ENCODE measurements around the gene ST3GAL3.

Gene ST3GAL3

DNA sequence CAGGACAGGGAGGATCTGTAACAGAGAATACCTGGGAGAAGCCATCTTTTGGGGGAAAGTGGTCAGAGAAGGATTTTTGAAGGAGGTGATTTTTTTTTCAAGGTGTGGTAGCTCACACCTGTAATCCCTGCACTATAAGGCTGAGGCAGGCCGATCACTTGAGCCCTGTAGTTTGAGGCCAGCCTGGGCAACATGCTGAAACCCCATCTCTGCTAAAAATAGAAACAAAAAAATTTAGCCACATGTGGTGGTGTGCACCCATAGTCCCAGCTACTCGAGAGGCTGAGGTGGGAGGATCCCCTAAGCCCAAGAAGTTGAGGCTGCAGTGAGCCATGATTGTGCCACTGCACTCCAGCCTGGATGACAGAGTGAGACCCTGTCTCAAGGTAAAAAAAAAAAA is 158.9 kb downstream of the ST3GAL3 start:
- Mint-ChIP-seq H3K4me1 (no peaks in the 10 kb centered on the region), H3K9me3 (no peaks in the 10 kb centered on the region), H3K4me3 (no peak overlapping the region), H3K36me3 (ENCODE audit: low read depth) (peaks cover 15% of the 10 kb centered on the region), H3K27ac (no peak overlapping the region), H3K27me3 (ENCODE audit: low read depth, poor library complexity) (no peaks in the 10 kb centered on the region)
- no peak for TF ChIP-seq CTCF (IDR thresholded peaks at IDR 0.05)
- DNase-seq, result no peak

DNA sequence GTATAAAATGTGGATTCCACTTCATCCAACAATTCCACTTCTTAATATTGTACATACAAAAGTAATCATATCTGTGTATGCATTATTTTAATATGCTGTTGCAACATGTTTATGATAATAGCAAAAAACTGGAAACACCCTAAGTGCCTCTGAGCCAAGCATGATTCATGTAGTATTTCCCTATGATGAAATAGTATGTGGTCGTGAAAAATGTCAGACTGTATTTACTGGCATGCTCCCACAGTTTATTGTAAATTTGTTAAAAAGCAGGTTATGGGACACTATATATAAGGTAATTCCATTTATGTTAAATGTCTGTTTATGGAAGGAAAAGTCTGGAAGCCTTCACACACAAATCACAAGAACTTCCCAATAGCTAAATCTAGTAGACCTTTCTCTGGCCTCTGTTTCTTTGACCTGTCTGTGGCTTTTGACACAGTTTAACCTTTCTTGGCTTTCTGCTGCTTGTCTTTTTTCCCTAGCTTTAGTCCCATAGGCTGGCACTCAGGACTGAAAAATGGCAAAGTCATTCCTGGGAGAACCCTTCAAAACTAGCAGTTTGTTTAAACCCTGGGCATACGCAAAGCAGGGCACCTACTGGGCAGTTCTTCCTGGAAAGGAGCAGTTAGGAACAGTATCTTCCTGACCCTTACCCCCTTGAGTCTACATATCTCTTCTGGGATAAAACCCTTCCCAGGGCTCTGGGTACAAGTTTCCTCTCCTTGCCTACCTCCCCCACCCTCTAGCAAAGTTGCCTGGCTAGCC is 160.8 kb downstream of the ST3GAL3 start:
- TF ChIP-seq CTCF (IDR thresholded peaks at IDR 0.05), result no peak
- DNase-seq, result no peak
- no peak overlapping the region for H3K27ac Mint-ChIP-seq
- H3K36me3 Mint-ChIP-seq (ENCODE audit: low read depth), result peaks cover 11% of the 10 kb centered on the region
- no peaks in the 10 kb centered on the region for H3K27me3 Mint-ChIP-seq (ENCODE audit: low read depth, poor library complexity)
- no peak overlapping the region for H3K4me3 Mint-ChIP-seq
- H3K9me3 Mint-ChIP-seq, result no peaks in the 10 kb centered on the region
- H3K4me1 Mint-ChIP-seq, result no peaks in the 10 kb centered on the region

DNA sequence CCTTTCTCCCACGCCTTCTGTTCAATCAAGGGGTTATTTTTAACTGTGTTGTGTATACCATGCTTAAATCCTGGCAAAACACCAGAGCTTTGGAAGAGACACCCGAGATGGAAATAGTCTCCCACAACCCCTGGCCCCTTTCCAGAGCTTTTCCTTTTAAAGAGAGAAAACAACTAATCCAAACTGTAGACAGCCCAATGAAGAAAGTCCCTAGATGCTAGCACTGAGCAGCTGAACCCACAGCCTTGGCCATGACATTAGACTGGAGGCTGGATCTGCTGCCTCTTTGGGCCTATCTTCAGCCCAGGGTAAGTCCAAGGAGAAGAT is 161.4 kb downstream of the ST3GAL3 start:
- Mint-ChIP-seq H3K27me3 (ENCODE audit: low read depth, poor library complexity) (no peaks in the 10 kb centered on the region), H3K4me3 (no peak overlapping the region), H3K27ac (no peak overlapping the region), H3K36me3 (ENCODE audit: low read depth) (peaks cover 6% of the 10 kb centered on the region), H3K4me1 (no peaks in the 10 kb centered on the region), H3K9me3 (no peaks in the 10 kb centered on the region)
- TF ChIP-seq CTCF (IDR thresholded peaks at IDR 0.05), result no peak
- DNase-seq, result no peak

- DNase-seq, result no peak
- H3K4me3 Mint-ChIP-seq, result no peak overlapping the region
Measured at GRCh38 chr1:43870306-43870705, 163.0 kb downstream of the ST3GAL3 start.

GRCh38 chr1:43871181-43871910 is 164.0 kb downstream of the ST3GAL3 start:
- no peak for DNase-seq
- no peaks in the 10 kb centered on the region for H3K9me3 Mint-ChIP-seq
- H3K27ac Mint-ChIP-seq, result no peak overlapping the region
- H3K4me1 Mint-ChIP-seq, result no peaks in the 10 kb centered on the region
- no peaks in the 10 kb centered on the region for H3K36me3 Mint-ChIP-seq (ENCODE audit: low read depth)
- no peak for TF ChIP-seq CTCF (IDR thresholded peaks at IDR 0.05)
- no peak overlapping the region for H3K4me3 Mint-ChIP-seq
- H3K27me3 Mint-ChIP-seq (ENCODE audit: low read depth, poor library complexity), result no peaks in the 10 kb centered on the region

More at GRCh38 chr1:43870306-43870705, 163.0 kb downstream of the ST3GAL3 start:
- no peaks in the 10 kb centered on the region for H3K36me3 Mint-ChIP-seq (ENCODE audit: low read depth)
- no peaks in the 10 kb centered on the region for H3K9me3 Mint-ChIP-seq
- H3K27ac Mint-ChIP-seq, result no peak overlapping the region
- H3K4me1 Mint-ChIP-seq, result no peaks in the 10 kb centered on the region
- H3K27me3 Mint-ChIP-seq (ENCODE audit: low read depth, poor library complexity), result no peaks in the 10 kb centered on the region
- TF ChIP-seq CTCF (IDR thresholded peaks at IDR 0.05), result no peak

- Mint-ChIP-seq H3K36me3 (ENCODE audit: low read depth) (no peaks in the 10 kb centered on the region), H3K9me3 (no peaks in the 10 kb centered on the region), H3K4me1 (no peaks in the 10 kb centered on the region), H3K4me3 (no peak overlapping the region), H3K27me3 (ENCODE audit: low read depth, poor library complexity) (no peaks in the 10 kb centered on the region), H3K27ac (no peak overlapping the region)
- no peak for TF ChIP-seq CTCF (IDR thresholded peaks at IDR 0.05)
- DNase-seq, result no peak
Measured at GRCh38 chr1:43872280-43872679, 164.9 kb downstream of the ST3GAL3 start.
